Activated naive CD4-positive, alpha-beta T cell treated with Interleukin-2 at 50 U/mL for 16 hours (primary cell): ENCODE results near the gene CAMK2G.
"Not testable (repeated sequence)": the region's sequence is repeated elsewhere in the genome, so short reads cannot be mapped to it uniquely, and the experiment has no call there.

Experiments used
- DNase-seq: peaks from one replicate; pipeline ENCODE4 v3.0.0-alpha.2; 2020

The CAMK2G gene

GRCh38 chr10:73838008-73838567 is 36.3 kb downstream of the CAMK2G start:
- no peak for DNase-seq

- no peak for DNase-seq
These were observed 37.3 kb downstream of the CAMK2G start for GRCh38 chr10:73837072-73837471.

GRCh38 chr10:73836427-73836980 is 37.9 kb downstream of the CAMK2G start:
- no peak for DNase-seq

- DNase-seq, result not testable (repeated sequence)
These were observed 45.3 kb downstream of the CAMK2G start for GRCh38 chr10:73829090-73829489.

- DNase-seq, result no peak
These were observed 46.2 kb downstream of the CAMK2G start for GRCh38 chr10:73828161-73828560.

GRCh38 chr10:73827346-73828089 is 46.8 kb downstream of the CAMK2G start:
- DNase-seq, result no peak

GRCh38 chr10:73824146-73824725 is 50.1 kb downstream of the CAMK2G start:
- DNase-seq, result no peak

GRCh38 chr10:73823391-73823790 is 51.0 kb downstream of the CAMK2G start:
- DNase-seq, result no peak

GRCh38 chr10:73819513-73820093 is 54.8 kb downstream of the CAMK2G start:
- no peak for DNase-seq

- no peak for DNase-seq
These were observed 55.3 kb downstream of the CAMK2G start for GRCh38 chr10:73819081-73819480.

GRCh38 chr10:73818402-73818801 is 56.0 kb downstream of the CAMK2G start:
- DNase-seq, result no peak

- DNase-seq, result no peak
These were observed 56.5 kb downstream of the CAMK2G start for GRCh38 chr10:73817826-73818225.

GRCh38 chr10:73816917-73817729 is 57.2 kb downstream of the CAMK2G start:
- no peak for DNase-seq

GRCh38 chr10:73815719-73816030 is 58.7 kb downstream of the CAMK2G start:
- DNase-seq, result no peak

GRCh38 chr10:73814896-73815718 is 59.2 kb downstream of the CAMK2G start:
- no peak for DNase-seq

- DNase-seq, result no peak
These were observed 60.0 kb downstream of the CAMK2G start for GRCh38 chr10:73814276-73814895.

- DNase-seq, result no peak
These were observed 61.0 kb downstream of the CAMK2G start for GRCh38 chr10:73813333-73813732.

- DNase-seq, result no peak
These were observed 61.7 kb downstream of the CAMK2G start for GRCh38 chr10:73812657-73813056.

- peak; percentile 60 for DNase-seq
These were observed 63.5 kb downstream of the CAMK2G start for GRCh38 chr10:73810735-73811465.

GRCh38 chr10:73810358-73810734 is 64.0 kb downstream of the CAMK2G start:
- no peak for DNase-seq
